HUES6 (cell line): ENCODE measurements around the gene ZBTB49.

Experiments
- H3K27ac ChIP-seq: 2 replicates; pipeline ENCODE4 v1.7.0; 2013; ENCODE audit warnings: low read depth, mild to moderate bottlenecking, low read length, inconsistent platforms
- H3K27me3 ChIP-seq: 2 replicates; pipeline ENCODE4 v1.6.1; 2013; ENCODE audit warnings: low read length; ENCODE audit not compliant: control insufficient read depth, insufficient read depth
- H3K36me3 ChIP-seq: 2 replicates; pipeline ENCODE4 v1.6.1; 2013; ENCODE audit warnings: low read length; ENCODE audit not compliant: control insufficient read depth, insufficient read depth
- H3K4me1 ChIP-seq: 2 replicates; pipeline ENCODE4 v1.6.1; 2013; ENCODE audit warnings: low read length; ENCODE audit not compliant: control insufficient read depth, insufficient read depth
- H3K4me3 ChIP-seq: 2 replicates; pipeline ENCODE4 v1.5.1; 2013; ENCODE audit warnings: low read depth, low read length
- H3K9ac ChIP-seq: one replicate; pipeline ENCODE4 v1.6.1; 2013; ENCODE audit warnings: mild to moderate bottlenecking, low read length
- H3K9me3 ChIP-seq: 2 replicates; pipeline ENCODE4 v1.6.1; 2013; ENCODE audit warnings: low read depth, low read length; ENCODE audit not compliant: control insufficient read depth, insufficient read depth

Gene ZBTB49

GRCh38 chr4:4306920-4307319 lies 16.9 kb downstream of the ZBTB49 start:
- H3K9ac ChIP-seq, result no peak overlapping the region

GRCh38 chr4:4308800-4309441 lies 18.9 kb downstream of the ZBTB49 start:
- Histone ChIP-seq H3K36me3 (peaks cover 20% of the 10 kb centered on the region), H3K27me3 (no peaks in the 10 kb centered on the region), H3K9ac (no peak overlapping the region), H3K4me3 (no peak overlapping the region), H3K9me3 (no peaks in the 10 kb centered on the region), H3K4me1 (no peaks in the 10 kb centered on the region), H3K27ac (no peak overlapping the region)

More at GRCh38 chr4:4306920-4307319, 16.9 kb downstream of the ZBTB49 start:
- Histone ChIP-seq H3K4me3 (no peak overlapping the region), H3K27ac (no peak overlapping the region), H3K4me1 (no peaks in the 10 kb centered on the region), H3K36me3 (peaks cover 28% of the 10 kb centered on the region), H3K9me3 (no peaks in the 10 kb centered on the region), H3K27me3 (no peaks in the 10 kb centered on the region)

GRCh38 chr4:4311193-4311592 lies 21.1 kb downstream of the ZBTB49 start:
- Histone ChIP-seq H3K27ac (no peak overlapping the region), H3K27me3 (no peaks in the 10 kb centered on the region), H3K9me3 (no peaks in the 10 kb centered on the region), H3K4me3 (no peak overlapping the region), H3K9ac (no peak overlapping the region), H3K4me1 (no peaks in the 10 kb centered on the region), H3K36me3 (peaks cover 28% of the 10 kb centered on the region)

GRCh38 chr4:4315461-4316149 lies 25.6 kb downstream of the ZBTB49 start:
- no peak overlapping the region for H3K9ac ChIP-seq
- no peak overlapping the region for H3K4me3 ChIP-seq
- H3K27ac ChIP-seq, result no peak overlapping the region
- no peaks in the 10 kb centered on the region for H3K9me3 ChIP-seq
- peaks cover 34% of the 10 kb centered on the region for H3K36me3 ChIP-seq
- H3K27me3 ChIP-seq, result no peaks in the 10 kb centered on the region
- H3K4me1 ChIP-seq, result no peaks in the 10 kb centered on the region

GRCh38 chr4:4316150-4316495 lies 26.1 kb downstream of the ZBTB49 start:
- Histone ChIP-seq H3K27me3 (no peaks in the 10 kb centered on the region), H3K4me1 (no peaks in the 10 kb centered on the region), H3K9ac (no peak overlapping the region), H3K36me3 (peaks cover 40% of the 10 kb centered on the region), H3K4me3 (no peak overlapping the region), H3K9me3 (no peaks in the 10 kb centered on the region), H3K27ac (no peak overlapping the region)

GRCh38 chr4:4317496-4318232 lies 27.6 kb downstream of the ZBTB49 start:
- no peak overlapping the region for H3K9ac ChIP-seq
- peaks cover 53% of the 10 kb centered on the region for H3K36me3 ChIP-seq
- no peaks in the 10 kb centered on the region for H3K4me1 ChIP-seq
- no peaks in the 10 kb centered on the region for H3K27me3 ChIP-seq
- H3K9me3 ChIP-seq, result no peaks in the 10 kb centered on the region
- H3K27ac ChIP-seq, result no peak overlapping the region
- no peak overlapping the region for H3K4me3 ChIP-seq

GRCh38 chr4:4320528-4320927 lies 30.5 kb downstream of the ZBTB49 start:
- no peaks in the 10 kb centered on the region for H3K9me3 ChIP-seq

GRCh38 chr4:4320951-4321714 lies 31.1 kb downstream of the ZBTB49 start:
- Histone ChIP-seq H3K9me3 (no peaks in the 10 kb centered on the region), H3K27me3 (no peaks in the 10 kb centered on the region), H3K9ac (no peak overlapping the region), H3K4me1 (peaks cover 6% of the 10 kb centered on the region), H3K27ac (no peak overlapping the region), H3K36me3 (peaks cover 36% of the 10 kb centered on the region), H3K4me3 (no peak overlapping the region)

More at GRCh38 chr4:4320528-4320927, 30.5 kb downstream of the ZBTB49 start:
- H3K9ac ChIP-seq, result no peak overlapping the region
- no peak overlapping the region for H3K27ac ChIP-seq
- peaks cover 42% of the 10 kb centered on the region for H3K36me3 ChIP-seq
- H3K27me3 ChIP-seq, result no peaks in the 10 kb centered on the region
- no peak overlapping the region for H3K4me3 ChIP-seq
- peaks cover 6% of the 10 kb centered on the region for H3K4me1 ChIP-seq

- Histone ChIP-seq H3K36me3 (peaks cover 27% of the 10 kb centered on the region), H3K27ac (no peak overlapping the region), H3K4me1 (peaks cover 6% of the 10 kb centered on the region), H3K9ac (no peak overlapping the region), H3K9me3 (no peaks in the 10 kb centered on the region), H3K4me3 (no peak overlapping the region), H3K27me3 (no peaks in the 10 kb centered on the region)
Measured at GRCh38 chr4:4321951-4322688, 32.1 kb downstream of the ZBTB49 start.

- H3K36me3 ChIP-seq, result peaks cover 27% of the 10 kb centered on the region
- H3K4me1 ChIP-seq, result peaks cover 6% of the 10 kb centered on the region
- H3K9ac ChIP-seq, result peak overlapping the region; percentile 53
- no peaks in the 10 kb centered on the region for H3K27me3 ChIP-seq
- 0 out of 2 replicates have a peak overlapping the region, but pooled peaks have one; percentile 1 for H3K27ac ChIP-seq
- no peak overlapping the region for H3K4me3 ChIP-seq
- no peaks in the 10 kb centered on the region for H3K9me3 ChIP-seq
Measured at GRCh38 chr4:4323705-4324534, 33.9 kb downstream of the ZBTB49 start.
